Measurements from ENCODE around the gene XIRP2.
"Not testable (repeated sequence)": the region's sequence is repeated elsewhere in the genome, so short reads cannot be mapped to it uniquely, and the experiment has no call there.

XIRP2 gene

DNA sequence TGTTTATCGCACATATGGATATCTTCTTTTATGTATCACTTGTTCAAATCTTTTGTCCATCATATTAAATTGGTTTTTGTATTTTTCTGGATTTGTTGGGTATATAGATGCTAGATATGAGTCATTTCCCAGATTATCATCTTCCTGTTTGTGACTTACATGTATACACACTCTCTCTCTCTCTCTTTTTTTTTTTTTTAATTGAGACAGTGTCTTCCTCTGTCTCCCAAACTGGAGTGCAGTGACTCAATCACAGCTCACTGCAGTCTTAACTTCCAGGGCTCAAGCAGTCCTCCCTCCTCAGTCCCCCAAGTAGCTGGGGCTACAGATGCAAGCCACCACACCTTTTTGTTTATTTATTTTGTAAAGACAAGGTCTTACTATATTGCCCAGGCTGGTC, 43.8 kb downstream of the XIRP2 start:
- DNase-seq (ENCODE audit: low read depth in 2 of 2), result no peak

DNA sequence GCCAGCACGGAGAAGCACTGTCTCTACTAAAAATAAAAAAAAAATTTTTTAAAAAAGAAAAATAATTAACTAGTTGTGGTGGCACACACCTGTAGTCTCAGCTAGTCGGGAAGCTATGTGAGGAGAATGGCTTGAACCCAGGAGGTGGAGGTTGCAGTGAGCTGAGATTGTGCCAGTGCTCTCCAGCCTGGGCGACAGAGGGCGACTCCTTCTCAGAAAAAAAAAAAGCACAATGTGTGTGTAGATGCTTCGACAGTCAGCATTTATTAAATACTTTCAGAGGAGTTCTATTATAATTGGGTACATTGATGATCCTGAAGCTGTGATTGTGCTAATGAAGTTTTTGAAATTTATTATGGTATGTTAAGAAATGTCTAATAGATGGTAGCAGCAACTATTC, 46.5 kb downstream of the XIRP2 start:
- DNase-seq (ENCODE audit: low read depth in 2 of 2), result no peak

DNA sequence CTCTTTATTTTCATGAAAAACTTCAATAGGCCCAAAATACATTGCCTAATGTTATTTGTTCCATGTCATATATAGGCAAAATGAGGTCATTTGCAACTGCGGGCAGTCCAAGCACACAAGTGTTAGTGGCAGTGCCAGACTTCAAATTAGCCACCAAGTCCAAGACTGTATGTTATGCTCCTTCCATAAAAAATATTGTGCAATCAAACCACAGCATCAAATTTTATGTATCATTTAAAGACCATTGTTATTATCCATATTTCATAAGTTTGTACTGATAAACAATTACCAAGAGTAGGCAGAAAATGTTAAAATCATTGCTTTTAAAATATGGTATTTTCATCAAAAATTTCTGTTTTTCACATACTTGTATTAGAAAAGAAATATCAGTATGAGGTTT, 54.1 kb downstream of the XIRP2 start:
- DNase-seq (ENCODE audit: low read depth in 2 of 2), result no peak

DNA sequence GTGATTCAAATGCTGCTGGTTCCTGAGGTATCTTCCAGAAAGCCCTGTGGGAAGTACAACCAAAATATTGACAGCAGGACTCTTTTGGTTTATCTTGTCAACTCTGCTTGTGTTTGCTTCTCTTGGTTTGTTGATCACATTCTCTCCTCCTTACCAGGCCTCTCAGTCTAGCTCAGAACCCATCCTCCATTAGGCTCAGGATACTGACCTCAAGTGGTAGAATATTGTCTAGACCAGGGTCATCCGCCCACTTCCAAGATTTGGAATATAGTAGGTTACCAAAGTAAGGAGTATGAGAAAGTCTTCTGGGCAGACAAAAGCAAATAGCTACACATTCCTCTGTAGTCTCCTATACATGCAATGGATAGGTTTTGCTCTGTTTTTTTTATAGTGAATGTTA, 56.6 kb downstream of the XIRP2 start:
- DNase-seq (ENCODE audit: low read depth in 2 of 2), result no peak

DNA sequence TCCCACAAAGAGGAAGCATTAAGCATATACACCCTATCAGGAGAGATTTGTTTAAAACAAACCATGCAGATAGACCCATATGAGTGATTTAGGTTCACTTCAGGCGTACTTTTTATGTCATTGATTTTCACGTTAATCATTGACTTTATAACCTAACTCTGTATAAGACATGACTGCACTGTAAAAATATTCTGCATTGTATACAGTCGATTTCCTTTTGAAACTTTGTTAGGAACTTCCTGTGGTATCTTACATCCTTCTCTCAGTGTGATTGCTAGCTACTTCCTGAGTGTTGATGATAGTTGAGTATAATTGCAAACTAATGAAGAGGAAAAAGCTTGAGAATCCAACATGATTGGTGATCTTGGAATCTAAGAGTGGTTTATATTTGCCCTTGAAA, 69.4 kb downstream of the XIRP2 start:
- no peak for DNase-seq (ENCODE audit: low read depth in 2 of 2)

DNA sequence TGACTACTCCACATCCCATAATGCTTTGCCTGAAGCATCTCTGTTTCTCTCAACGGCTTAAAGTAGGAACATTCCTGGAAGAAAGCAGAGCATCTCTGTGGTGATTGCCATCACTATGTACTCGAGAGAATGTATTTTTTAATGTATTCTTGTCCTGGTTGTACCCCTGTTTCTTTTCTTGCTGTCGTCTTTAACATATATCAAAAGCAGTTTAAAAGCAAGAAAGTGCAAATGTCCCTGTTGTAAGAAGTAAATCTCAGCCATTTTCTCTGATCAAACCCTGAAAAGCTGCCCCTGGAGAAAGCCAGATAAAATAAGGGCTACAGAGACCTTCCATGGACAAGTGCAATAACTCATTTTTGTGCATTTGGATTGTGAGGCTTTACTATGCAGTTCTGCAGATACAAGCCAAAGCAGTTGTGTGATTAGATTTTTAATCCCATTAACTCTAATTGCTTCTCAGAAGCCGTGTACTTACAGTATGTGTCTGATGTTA, 70.8 kb downstream of the XIRP2 start:
- no peak for DNase-seq (ENCODE audit: low read depth in 2 of 2)

DNA sequence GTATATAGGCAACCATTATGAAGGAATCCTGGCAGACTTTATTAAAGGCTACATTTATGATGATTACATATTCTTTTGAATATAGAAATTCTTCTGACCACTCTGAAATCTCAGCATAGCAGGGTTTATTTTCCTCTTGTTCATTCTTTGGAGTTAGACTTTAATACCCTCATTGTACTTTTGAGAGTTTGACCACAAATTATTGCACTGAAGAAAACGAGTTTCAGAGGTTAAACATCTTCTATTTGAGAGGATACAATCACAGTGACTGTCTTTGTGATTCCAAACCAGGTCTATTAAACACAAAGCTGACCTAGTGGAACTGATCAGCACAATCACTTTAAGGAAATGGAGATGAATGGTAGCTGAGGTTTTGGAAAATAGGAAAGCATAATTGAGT, 71.3 kb downstream of the XIRP2 start:
- no peak for DNase-seq (ENCODE audit: low read depth in 2 of 2)

DNA sequence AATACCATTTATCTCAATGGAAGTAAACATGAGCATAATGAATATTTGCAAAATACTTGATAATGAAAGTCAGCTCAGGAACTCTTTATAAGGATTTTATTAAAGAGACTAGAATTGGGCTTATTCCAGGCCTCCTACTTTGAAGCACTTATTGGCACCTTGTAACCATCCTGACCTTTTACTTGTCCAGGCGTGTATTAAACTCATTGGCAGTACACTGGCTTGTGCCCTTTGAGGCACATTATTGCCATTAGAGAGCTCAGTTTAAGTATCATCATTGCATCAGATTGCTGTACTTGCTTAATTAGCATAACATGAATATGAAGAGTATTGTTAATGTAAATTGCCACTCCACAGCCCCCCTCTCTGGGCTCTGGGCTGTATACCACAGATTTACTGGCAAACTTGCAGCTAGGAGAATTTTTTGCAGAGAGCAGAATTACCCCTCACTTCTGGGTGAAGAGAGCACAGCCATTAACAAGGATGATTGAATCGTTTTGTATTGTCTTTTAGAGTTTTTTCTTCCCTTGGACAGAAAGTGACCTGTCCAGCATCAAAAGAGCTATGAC, 72.5 kb downstream of the XIRP2 start:
- no peak for DNase-seq (ENCODE audit: low read depth in 2 of 2)

DNA sequence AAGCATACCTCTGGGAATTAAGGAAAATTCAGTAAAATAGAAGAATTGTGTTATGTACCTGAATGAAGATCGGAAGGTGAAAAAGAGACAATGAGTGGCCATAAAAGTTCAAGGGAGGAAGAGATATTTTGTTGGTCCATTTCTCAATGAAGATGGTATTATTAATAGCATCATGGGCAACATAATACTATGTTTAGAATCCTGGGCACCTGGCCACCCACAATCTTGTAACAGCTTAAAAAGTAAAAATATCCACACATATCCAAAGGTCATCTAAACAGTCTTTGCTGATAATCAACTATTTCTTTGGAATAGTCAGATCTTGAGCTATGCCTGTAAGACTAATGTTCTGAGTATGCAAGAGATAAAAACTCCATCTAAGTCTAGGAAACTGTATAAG, 73.7 kb downstream of the XIRP2 start:
- DNase-seq (ENCODE audit: low read depth in 2 of 2), result no peak

DNA sequence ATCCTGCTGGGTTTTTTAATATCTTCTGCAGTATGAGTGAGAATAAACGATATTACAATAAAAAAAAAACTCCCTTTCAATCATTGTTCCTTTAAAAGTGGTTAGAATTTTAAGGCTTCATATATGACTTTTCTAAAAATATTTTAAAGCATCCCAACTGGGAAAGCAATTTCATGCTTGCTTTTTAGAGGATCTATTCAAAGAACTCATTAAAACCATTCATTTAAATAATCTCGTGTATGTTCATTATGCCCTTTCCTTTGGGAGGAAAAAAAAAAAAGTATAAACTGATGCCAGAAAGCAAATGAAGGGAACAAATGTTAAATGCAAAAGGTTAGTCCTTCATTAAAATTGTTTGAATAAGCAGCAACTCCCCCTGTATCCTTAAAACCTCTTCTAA, 81.2 kb downstream of the XIRP2 start:
- no peak for DNase-seq (ENCODE audit: low read depth in 2 of 2)

DNA sequence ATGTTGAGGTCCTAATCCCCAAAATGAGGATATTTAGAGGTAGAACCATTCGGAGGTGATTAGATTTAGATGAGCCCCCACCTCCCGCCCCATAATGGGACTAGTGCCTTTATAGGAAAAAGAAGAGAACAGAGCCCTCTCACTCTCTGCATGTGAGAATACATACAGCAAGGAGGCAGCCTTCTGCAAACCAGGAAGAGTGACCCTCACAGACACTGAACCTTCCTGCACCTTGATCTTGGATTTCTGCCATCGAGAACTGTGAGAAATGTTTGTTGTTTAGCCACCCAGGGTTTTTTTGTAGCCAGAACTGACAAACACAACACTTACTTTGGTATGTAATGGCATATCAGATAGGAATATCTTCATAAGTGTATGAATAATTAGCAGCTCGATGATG, 83.7 kb downstream of the XIRP2 start:
- DNase-seq (ENCODE audit: low read depth in 2 of 2), result no peak

DNA sequence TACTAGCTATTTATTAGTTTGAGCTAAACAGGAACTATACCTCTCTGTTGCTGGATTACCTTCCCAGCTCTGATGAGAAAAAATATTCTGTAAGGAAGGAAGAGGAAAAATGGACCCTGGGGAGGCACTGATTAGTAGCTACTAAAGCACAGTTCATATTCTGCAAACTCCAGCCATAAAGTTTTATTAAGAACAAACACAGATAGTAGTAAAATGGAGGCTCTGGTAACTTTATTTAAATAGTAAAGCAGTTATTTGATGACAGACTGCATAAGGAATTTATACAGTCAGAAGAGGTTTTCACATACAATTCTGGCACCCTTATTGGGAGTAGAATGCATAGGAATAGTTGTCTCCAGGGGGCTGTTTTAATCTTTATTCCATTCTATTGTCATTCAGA, 84.1 kb downstream of the XIRP2 start:
- no peak for DNase-seq (ENCODE audit: low read depth in 2 of 2)

DNA sequence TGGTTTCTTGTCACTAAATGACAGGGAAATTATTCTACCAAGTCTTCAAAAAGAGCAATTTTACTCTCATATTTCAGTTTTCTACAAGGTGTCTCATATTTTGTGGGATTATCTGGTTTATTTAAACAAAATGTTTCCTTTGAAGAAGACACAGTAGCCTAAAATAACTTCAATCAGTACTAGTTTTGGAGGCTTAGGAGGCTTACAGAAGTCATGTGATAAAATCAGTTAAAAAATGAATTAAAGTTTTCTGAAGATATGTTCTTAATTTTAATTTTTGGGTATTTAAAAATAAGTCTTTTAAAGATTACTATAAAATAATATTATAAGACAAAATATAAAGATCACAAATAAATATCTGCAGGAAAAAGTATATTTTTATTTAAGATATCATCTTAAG, 95.9 kb downstream of the XIRP2 start:
- no peak for DNase-seq (ENCODE audit: low read depth in 2 of 2)

DNA sequence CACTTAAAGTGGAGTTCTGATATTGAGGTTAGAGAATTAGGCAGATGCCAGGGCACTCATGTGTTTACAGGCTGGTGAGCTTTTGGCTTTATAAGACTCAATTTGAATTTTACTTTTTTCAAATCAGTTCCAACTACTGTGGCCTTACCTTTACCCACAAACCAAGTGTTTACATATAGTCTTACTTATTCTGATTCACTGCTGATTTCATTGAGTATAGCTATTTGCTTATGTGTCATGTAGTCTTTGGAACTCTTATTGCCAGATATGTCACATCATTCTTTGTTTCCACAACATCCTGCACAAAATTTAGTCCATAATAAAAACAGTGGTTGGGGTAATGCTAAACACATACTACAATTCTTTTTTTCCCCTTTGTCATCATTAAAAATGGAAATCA, 96.5 kb downstream of the XIRP2 start:
- DNase-seq (ENCODE audit: low read depth in 2 of 2), result no peak

DNA sequence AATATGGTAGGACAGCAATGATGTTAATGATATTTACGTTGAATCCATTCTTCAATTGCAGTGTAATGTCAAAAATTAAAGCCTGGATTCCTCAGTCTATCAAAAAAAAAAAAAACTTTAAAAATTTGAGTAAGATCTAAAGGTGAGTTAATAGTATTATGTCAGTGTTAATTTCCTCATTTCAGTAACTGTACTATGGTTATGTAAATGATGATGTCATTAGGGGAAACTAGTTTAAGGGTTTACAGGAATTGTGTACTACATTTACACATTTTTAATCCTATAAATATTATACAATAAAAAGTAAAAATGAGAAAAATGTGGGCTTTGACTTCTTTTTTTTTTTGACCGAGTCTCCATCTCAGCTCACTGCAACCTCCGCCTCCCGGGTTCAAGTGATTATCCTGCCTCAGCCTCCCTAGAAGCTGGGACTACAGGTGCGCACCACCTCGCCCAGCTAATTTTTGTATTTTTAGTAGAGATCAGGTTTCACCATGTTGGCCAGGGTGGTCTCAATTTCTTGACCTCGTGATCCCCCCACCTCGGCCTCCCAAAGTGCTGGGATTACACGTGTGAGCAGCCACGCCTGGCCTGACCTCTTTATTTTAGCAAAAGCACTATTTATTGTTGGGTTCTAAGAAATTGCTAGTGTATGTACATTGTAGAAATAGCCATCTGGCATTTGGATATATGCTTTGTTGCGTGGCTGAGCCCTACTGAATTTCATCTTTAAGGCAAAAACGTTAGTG, 106.5 kb downstream of the XIRP2 start:
- no peak for DNase-seq (ENCODE audit: low read depth in 2 of 2)

DNA sequence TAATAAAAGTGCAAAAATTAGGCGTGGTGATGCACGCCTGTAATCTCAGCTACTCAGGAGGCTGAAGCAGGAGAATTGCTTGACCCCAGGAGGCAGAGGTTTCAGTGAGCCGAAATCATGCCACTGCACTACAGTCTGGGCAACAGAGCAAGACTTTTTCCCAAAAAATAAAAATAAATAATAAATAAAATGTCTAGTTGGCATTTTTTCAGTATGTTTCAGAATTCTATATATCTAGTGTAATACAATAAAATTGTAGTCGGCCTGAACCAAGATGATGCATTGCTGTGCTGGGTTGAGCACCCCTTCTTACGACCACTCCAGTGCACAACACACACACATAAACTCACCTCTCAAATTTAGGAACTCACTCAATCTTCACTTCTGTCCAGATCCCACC, 108.2 kb downstream of the XIRP2 start:
- DNase-seq (ENCODE audit: low read depth in 2 of 2), result no peak

DNA sequence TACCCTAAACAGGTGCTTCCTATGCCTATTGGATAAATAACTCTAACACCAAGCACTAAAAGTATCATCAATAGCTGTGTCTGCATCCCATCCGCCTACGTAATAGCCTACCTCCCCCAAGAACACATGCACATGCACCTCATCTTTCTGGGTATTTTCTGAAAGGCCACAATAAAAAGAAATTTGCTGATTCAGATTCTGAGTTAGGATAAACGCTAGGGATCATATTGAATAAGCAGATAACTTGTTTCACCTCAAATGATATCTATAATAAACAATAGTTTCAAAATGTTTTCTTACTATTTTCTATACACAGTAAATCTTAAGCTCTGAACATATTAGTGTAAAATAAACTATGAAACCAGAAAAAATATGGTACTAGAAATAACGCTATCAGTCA, 112.9 kb downstream of the XIRP2 start:
- DNase-seq (ENCODE audit: low read depth in 2 of 2), result no peak

DNA sequence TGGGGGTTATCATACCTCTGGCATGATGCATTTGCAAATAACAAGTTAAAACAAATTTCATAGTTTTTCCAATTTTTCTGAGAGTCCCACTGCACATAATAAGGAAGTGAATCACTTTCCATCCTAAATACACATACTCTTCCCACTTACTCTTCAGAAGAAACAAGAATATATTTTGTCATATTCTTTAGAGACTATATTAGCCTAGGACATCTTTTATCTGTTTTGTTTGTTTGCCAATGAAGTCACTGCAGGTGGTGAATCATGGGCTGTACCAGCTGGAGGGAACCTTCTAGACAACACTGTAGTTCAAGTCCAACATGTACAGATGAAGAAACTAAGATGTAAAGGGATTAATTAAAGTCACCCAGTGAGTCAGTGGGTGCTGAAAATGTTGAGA, 116.8 kb downstream of the XIRP2 start:
- DNase-seq (ENCODE audit: low read depth in 2 of 2), result no peak

DNA sequence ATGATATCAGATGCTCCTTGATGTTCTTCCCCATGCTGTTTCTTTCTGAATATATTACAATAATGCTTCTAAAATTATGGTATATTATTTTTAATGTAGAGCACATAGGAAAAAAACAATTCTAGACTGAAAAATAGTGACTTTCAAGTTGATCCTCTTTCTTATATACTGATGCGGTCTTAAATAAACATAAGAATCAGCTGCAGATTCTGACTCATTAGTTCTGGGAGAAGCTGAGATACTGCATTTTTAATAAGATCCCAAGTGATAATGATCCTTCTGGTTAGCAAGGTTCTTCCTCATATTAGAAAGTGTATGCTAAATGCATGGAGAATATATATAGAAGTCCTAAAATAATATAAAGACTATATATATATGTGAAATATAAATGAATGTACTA, 124.9 kb downstream of the XIRP2 start:
- no peak for DNase-seq (ENCODE audit: low read depth in 2 of 2)

DNA sequence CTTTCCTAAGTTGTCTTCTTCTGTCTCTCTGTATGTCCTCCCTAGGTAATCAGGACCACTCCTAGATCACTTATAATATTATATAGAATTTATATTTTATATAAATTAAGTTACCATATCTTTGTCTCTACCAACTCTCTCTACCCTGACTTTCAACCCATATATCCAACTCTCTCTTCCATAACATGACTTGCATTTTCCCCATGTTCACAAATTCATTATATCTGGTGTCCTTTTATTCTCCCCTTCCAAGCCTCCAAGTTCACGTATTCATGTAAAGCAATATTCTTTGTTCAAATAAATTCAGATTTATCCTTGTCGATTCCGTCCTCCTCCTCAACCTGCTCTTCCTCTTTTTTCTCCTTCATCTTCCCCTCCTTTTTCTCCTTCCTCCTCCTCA, 127.5 kb downstream of the XIRP2 start:
- DNase-seq (ENCODE audit: low read depth in 2 of 2), result no peak

DNA sequence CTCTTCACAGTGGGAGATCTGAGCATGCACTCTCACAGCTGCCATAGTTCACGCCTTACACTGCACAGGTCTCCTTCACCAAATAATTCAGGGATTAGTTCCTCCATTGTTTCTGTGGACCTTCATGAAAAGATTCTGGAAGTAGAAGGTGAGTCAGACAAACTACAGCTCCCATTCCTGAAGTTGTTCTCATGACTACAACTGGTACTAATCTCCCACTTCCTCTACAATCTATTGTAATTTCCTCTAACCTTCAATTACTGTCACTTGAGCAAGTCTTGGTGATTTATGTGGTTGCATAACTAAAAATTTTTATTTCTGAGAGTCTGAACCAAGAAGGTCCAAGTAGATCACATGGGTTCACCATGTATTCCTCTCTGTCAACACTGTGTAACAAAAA, 128.7 kb downstream of the XIRP2 start:
- DNase-seq (ENCODE audit: low read depth in 2 of 2), result no peak

DNA sequence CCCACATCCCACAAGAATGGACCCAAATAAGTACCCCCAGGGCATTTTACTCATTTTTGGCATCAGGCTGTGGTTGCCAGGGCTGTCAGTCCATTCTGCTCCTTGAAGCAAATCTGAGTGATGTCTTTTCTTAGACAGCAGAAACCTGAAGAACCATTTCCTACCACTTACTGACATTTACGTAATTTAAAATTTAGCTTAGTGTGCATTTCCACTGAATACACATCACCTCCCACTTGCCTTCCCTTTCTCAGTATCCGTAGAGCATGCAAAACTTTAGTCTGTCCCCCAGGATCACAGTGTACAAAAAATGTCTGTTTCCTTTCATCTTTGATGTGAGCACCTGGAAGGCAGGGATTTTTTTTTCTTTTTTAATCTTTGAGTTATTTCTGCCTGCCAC, 130.3 kb downstream of the XIRP2 start:
- no peak for DNase-seq (ENCODE audit: low read depth in 2 of 2)

DNA sequence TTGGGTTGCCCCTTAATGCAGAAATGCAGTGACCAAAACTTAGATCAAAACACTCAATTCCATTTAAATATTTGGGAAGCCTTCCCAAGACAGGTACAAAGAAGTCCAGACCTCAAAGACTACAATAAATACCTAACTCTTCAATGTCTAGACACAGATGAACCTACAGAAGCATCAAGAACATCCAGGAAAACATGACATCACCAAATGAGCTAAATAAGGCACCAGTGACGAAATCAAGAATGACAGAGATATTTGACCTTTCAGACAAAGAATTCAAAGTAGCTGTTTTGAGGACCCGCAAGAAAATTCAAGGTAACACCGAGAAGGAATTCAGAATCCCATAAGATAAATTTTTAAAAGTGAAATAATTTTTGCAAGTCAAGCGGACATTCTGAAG, 140.2 kb downstream of the XIRP2 start:
- no peak for DNase-seq (ENCODE audit: low read depth in 2 of 2)

DNA sequence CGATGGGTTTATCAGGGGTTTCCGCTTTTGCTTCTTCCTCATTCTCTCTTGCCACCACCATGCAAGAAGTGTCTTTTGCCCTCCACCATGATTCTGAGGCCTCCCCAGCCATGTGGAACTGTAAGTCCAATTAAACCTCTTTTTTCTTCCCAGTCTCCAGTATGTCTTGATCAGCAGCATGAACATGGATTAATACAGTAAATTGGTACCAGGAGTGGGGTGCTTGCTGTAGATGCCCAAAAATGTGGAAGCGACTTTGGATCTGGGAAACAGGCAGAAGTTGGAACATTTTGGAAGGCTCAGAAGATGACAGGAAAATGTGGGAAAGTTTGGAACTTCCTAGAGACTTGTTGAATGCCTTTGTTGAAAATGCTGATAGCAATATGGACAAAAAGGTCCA, 146.7 kb downstream of the XIRP2 start:
- not testable (repeated sequence) for DNase-seq (ENCODE audit: low read depth in 2 of 2)
